Neural crest cell (in vitro differentiated cells): ENCODE results near the gene AJAP1. TPM values are rescaled to one million over a fixed set of nuclear protein-coding genes. Genes with fewer than 3 reads are reported as not detected.

ENCODE experiments used
- DNase-seq: peaks from one replicate; pipeline ENCODE4 v3.0.0; 2021; ENCODE audit warnings: low read depth, mixed read lengths, low spot score
- H3K27ac Mint-ChIP-seq: one replicate; pipeline ENCODE4 v1.8.0; 2021; ENCODE audit warnings: mild to moderate bottlenecking, mixed read lengths; ENCODE audit not compliant: unreplicated experiment
- H3K27me3 Mint-ChIP-seq: 2 replicates; pipeline ENCODE4 v1.8.0; 2021; ENCODE audit warnings: low read depth, mild to moderate bottlenecking, mixed read lengths
- H3K36me3 Mint-ChIP-seq: 2 replicates; pipeline ENCODE4 v1.8.0; 2021; ENCODE audit warnings: low read depth, mild to moderate bottlenecking, mixed read lengths
- H3K4me1 Mint-ChIP-seq: 2 replicates; pipeline ENCODE4 v1.8.0; 2021; ENCODE audit warnings: mixed read lengths
- H3K4me3 Mint-ChIP-seq: one replicate; pipeline ENCODE4 v1.8.0; 2021; ENCODE audit warnings: mild to moderate bottlenecking, mixed read lengths
- H3K9me3 Mint-ChIP-seq: 2 replicates; pipeline ENCODE4 v1.8.0; 2021; ENCODE audit warnings: mixed read lengths
- total RNA-seq: library from RNA; stranded (reverse); gene quantifications from 2 replicates; pipeline ENCODE4 v1.2.1, GENCODE V29; 2021
- TF ChIP-seq, protein P1 (sequence below): fragments of 200-600 bp; sonication (generic); conservative IDR thresholded peaks from 2 replicates; pipeline ENCODE4 v1.5.0; 2021; ENCODE audit warnings: antibody characterized with exemption, mild to moderate bottlenecking

AJAP1 gene
- total RNA-seq, 1 donor from 2014 or later: 1.4 TPM

GRCh38 chr1:4771721-4772120 lies 117.3 kb downstream of the AJAP1 start:
- H3K27ac Mint-ChIP-seq: no peak overlapping the region
- TF ChIP-seq, protein P1, sequence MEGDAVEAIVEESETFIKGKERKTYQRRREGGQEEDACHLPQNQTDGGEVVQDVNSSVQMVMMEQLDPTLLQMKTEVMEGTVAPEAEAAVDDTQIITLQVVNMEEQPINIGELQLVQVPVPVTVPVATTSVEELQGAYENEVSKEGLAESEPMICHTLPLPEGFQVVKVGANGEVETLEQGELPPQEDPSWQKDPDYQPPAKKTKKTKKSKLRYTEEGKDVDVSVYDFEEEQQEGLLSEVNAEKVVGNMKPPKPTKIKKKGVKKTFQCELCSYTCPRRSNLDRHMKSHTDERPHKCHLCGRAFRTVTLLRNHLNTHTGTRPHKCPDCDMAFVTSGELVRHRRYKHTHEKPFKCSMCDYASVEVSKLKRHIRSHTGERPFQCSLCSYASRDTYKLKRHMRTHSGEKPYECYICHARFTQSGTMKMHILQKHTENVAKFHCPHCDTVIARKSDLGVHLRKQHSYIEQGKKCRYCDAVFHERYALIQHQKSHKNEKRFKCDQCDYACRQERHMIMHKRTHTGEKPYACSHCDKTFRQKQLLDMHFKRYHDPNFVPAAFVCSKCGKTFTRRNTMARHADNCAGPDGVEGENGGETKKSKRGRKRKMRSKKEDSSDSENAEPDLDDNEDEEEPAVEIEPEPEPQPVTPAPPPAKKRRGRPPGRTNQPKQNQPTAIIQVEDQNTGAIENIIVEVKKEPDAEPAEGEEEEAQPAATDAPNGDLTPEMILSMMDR: no peak
- no peaks in the 10 kb centered on the region for H3K27me3 Mint-ChIP-seq
- H3K4me3 Mint-ChIP-seq: no peak overlapping the region
- peaks cover 4% of the 10 kb centered on the region for H3K4me1 Mint-ChIP-seq
- DNase-seq: no peak
- H3K9me3 Mint-ChIP-seq: no peaks in the 10 kb centered on the region
- no peaks in the 10 kb centered on the region for H3K36me3 Mint-ChIP-seq

DNA sequence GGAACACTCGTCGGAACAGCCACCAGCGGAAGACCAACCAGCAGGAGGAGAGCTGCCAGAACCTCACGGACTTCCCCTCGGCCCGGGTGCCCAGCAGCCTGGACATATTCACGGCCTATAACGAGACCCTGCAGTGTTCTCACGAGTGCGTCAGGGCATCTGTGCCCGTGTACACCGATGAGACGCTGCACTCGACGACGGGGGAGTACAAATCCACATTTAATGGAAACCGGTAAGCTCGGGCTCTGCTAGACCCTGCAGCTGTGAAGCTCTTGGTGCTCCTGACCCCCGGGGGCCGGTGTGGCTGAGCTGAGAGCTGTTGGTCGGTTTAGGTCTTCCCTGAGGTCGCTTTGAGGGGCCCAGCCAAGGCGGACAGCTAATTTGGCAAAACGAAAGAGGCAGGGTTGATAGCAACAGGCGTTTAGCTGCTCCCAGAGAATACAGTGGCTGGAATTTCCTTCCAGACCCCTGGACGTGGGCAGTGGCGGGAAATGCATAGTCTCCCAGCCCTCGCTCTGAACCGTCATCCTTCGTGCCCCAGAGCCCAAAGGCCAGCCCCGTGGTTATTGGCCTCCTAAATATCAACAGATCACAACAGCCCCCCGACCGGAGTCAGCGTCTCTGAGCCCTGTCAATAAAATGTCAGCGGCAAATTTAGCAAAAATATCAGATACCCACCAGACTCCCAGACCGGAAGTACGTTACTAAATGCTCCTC lies 118.0 kb downstream of the AJAP1 start:
- no peaks in the 10 kb centered on the region for H3K27me3 Mint-ChIP-seq
- peaks cover 4% of the 10 kb centered on the region for H3K4me1 Mint-ChIP-seq
- no peaks in the 10 kb centered on the region for H3K36me3 Mint-ChIP-seq

GRCh38 chr1:4773226-4773625 lies 118.8 kb downstream of the AJAP1 start:
- no peaks in the 10 kb centered on the region for H3K9me3 Mint-ChIP-seq
- H3K4me1 Mint-ChIP-seq: peaks cover 4% of the 10 kb centered on the region
- H3K27ac Mint-ChIP-seq: no peak overlapping the region
- H3K36me3 Mint-ChIP-seq: no peaks in the 10 kb centered on the region
- no peak for DNase-seq
- no peaks in the 10 kb centered on the region for H3K27me3 Mint-ChIP-seq
- TF ChIP-seq, protein P1: no peak
- no peak overlapping the region for H3K4me3 Mint-ChIP-seq

More for the DNA sequence above, 118.0 kb downstream of the AJAP1 start:
- Mint-ChIP-seq H3K9me3 (no peaks in the 10 kb centered on the region), H3K27ac (no peak overlapping the region), H3K4me3 (no peak overlapping the region)
- TF ChIP-seq, protein P1: no peak
- DNase-seq: no peak

- Mint-ChIP-seq H3K36me3 (no peaks in the 10 kb centered on the region), H3K4me1 (peaks cover 4% of the 10 kb centered on the region), H3K9me3 (no peaks in the 10 kb centered on the region), H3K27me3 (no peaks in the 10 kb centered on the region), H3K27ac (no peak overlapping the region), H3K4me3 (no peak overlapping the region)
- DNase-seq: no peak
- TF ChIP-seq, protein P1: no peak
Observed at GRCh38 chr1:4775506-4775905, 121.1 kb downstream of the AJAP1 start.

- no peaks in the 10 kb centered on the region for H3K9me3 Mint-ChIP-seq
- no peaks in the 10 kb centered on the region for H3K36me3 Mint-ChIP-seq
- no peak overlapping the region for H3K4me3 Mint-ChIP-seq
- H3K27me3 Mint-ChIP-seq: no peaks in the 10 kb centered on the region
- no peaks in the 10 kb centered on the region for H3K4me1 Mint-ChIP-seq
- peak; percentile 3 for DNase-seq
- no peak overlapping the region for H3K27ac Mint-ChIP-seq
- TF ChIP-seq, protein P1: peak; percentile 50
Observed at GRCh38 chr1:4778056-4778455, 123.6 kb downstream of the AJAP1 start.
